ENCODE measurements around the gene FAM110A.
"Not testable (repeated sequence)": the region's sequence is repeated elsewhere in the genome, so short reads cannot be mapped to it uniquely, and the experiment has no call there.

FAM110A gene
- 11.1 to 14.3 reads per million in 2 donors for total RNA-seq

- DNase-seq, result peak; percentile 90
These were observed at the start of gene FAM110A for GRCh38 chr20:833450-834150. Gene FAM110A, plus strand, starts transcription at chr20:833715. Its CDS starts 11,090 bp downstream, at chr20:844805.

GRCh38 chr20:787825-788224 lies 45.7 kb upstream of the FAM110A start:
- no peak for DNase-seq

- DNase-seq, result no peak
These were observed 42.5 kb upstream of the FAM110A start for GRCh38 chr20:791056-791455.

DNA sequence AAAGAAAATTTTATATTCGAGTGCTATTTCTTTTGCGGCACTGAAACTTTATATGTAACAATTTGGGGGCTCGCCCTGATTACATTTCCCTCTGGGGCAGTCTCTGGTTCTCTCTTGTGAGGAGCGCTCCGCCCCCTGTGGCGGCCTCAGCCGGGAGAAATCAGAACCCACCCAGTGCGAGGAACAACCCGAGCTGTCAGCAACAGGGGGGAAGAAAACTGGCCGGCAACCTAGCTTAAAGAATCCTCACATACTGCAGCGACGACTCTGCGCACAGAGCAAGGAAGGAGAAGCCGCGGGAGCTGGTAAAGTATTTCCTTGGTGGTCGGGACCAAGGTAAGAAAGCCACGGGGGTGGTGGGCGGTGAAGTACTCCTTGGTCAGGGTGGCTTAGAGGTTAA lies 41.3 kb upstream of the FAM110A start:
- no peak for DNase-seq

GRCh38 chr20:796921-797320 lies 36.6 kb upstream of the FAM110A start:
- DNase-seq, result no peak

DNA sequence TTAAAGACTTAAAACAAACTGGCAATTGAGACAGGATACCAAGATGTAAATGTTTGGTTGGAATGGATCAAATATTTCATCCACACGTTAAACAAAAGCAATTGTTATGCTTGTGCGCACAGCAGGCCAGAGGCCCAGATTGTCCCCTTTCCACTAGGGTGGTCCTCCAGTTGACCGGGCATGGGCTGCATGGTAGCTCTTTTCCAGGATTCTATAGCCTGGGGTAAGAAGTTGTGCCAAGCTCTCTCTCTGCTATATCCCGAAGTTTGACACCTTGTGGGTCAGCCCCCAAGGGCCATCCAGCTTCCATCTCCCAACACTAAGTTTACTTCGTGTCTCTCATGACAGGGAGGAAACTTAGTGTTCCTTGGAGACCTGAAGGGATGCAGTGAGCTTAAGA lies 34.8 kb upstream of the FAM110A start:
- not testable (repeated sequence) for DNase-seq

DNA sequence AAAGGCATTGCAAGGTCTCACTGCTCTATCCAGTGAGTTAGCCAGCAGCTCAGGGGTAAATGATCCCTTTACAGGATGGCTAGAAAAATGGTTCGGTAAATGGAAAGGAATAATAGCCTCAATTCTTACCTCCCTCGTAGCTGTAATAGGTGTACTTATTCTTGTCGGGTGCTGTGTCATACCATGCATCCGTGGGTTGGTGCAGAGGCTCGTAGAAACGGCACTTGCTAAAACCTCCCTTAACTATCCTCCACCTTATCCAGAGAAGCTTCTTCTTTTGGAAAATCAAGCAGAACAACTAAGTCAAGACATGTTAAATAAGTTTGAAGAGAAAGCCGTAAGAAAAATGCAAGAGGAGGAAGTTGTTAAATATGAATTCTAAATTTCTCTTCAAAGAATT lies 33.5 kb upstream of the FAM110A start:
- DNase-seq, result not testable (repeated sequence)

DNA sequence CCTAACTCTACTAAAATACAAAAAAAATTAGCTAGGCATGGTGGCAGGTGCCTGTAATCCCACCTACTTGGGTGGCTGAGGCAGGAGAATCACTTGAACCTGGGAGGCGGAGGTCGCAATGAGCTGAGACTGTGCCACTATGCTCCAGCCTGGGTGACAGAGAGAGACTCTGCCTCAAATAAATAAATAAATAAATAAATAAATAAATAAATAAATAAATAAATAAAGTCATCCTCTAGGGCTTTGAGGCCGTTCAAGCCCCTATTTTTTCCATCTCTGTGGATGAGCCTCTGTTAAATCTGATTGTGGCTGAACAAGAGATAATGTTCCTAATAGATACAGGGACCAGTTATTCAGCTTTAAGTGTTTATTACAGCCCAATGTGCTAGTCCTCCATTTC lies 31.8 kb upstream of the FAM110A start:
- DNase-seq, result no peak

- DNase-seq, result no peak
These were observed 27.8 kb upstream of the FAM110A start for GRCh38 chr20:805713-806112.

- DNase-seq, result not testable (repeated sequence)
These were observed 21.6 kb upstream of the FAM110A start for GRCh38 chr20:811776-812434.

- not testable (repeated sequence) for DNase-seq
These were observed 21.1 kb upstream of the FAM110A start for GRCh38 chr20:812435-812814.

DNA sequence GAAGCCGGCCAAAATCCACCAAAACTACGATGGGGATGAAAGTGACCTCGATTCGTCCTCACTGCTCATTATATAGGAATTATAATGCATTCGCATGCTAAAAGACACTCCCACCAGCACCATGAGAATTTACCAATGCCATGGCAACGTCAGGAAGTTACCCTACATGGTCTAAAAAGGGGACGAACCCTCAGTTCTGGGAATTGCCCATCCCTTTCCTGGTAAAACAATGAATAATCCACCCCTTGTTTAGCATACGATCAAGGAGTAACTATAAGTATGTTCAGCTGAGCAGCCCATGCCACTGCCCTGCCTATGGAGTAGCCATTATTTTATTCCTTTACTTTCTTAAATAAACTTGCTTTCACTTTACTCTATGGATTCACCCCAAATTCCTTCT lies 20.1 kb upstream of the FAM110A start:
- DNase-seq, result no peak

GRCh38 chr20:815226-815625 lies 18.3 kb upstream of the FAM110A start:
- no peak for DNase-seq

- no peak for DNase-seq
These were observed 17.5 kb upstream of the FAM110A start for GRCh38 chr20:815914-816606.

- no peak for DNase-seq
These were observed 15.4 kb upstream of the FAM110A start for GRCh38 chr20:818001-818664.

DNA sequence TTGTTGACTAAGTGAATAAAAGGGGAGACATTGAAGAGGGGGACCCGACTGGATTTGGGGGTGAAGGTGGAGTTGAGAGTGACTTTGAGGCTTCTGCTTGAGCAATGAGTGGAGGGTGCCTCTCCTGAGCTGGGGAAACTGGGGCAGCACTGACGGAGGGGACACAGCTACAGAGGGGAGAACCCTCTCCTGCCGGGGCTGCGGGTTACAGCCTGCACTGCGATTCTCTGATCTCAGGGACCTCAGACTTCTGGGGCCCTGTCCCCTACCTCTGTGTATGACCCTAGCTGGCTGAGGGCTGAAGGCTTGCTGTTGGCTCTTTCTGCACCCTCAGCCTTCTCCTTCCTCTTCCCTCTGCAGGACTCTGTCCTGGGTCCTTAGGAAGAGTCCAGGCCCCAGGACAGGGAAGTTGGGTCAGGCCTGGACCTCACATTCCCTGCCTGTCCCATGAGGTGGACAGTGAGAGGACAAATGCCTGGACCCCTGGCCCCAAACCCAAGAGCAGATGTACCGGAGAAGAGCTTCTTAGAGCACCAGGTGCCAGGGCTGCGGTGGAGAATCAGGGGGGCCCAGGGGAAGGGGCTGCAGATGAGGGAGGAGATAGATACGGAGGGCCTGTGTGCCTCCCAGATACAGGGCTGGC lies 13.7 kb upstream of the FAM110A start:
- DNase-seq, result no peak

- no peak for DNase-seq
These were observed 13.1 kb upstream of the FAM110A start for GRCh38 chr20:820323-820953.

DNA sequence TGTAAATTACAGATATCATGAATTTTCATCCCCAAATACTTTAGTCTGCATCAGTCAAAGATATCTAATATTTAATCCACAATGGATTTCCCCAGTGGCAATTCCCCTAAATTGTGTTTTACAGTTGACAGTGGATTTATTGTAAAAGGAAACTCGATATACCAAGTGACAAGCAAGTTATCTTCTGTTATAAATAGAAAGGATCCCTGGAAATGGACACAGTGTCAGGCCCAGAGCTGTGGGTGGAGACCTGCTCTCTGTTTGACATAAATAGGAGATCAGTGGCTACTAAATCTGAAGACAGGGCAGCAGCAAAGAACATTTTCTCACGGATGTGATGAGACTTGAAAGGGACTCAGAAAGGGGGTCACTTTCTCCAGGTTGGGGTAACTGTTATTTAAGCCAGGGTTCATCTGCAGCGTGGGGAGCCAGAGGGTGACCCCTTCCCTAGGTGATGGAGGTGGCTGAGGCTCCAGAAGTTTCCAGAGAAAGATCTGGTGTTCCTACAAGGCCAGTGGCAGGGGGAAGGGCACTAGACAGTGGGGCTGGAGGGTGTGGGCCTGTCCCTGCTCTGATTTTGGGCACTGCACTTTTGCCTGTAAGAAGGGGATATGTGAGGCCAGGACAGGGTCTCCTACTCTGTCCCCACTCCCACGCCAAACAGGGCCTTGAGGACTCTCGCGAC lies 12.3 kb upstream of the FAM110A start:
- DNase-seq, result no peak

DNA sequence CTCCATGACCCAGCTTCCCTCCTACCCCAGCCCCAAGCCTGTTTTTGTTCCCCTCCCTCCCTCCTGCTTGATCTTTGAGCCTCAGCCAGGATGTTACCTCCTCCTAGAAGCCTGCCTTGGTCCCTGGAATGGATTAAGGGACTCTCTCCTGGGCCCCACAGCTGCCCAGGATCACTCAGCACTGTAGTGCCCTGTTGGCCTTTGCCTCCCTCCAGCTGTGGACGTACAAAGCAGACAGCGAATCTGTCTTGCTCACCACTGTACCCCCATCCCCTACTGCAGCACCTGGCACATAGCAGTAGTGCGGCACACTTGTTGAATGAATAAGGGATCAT lies 11.8 kb upstream of the FAM110A start:
- no peak for DNase-seq

GRCh38 chr20:822651-823573 lies 10.6 kb upstream of the FAM110A start:
- no peak for DNase-seq

DNA sequence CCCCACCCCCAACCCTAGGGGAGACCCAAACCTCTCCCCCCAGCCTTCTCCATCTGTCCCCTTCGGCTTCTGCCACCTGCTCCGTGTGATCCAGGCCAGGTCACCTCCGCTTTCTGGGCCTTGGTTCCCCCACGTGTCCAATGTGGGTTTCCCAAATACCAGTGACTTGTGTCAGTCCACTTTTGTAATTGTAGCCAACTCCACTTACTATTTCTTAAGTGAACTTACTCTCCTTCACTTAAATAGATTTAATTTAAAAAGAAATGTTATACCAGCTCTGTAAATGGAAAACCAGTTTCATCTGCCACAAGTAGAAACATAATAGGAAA lies 10.0 kb upstream of the FAM110A start:
- no peak for DNase-seq

Measured in activated gamma-delta T cell (primary cell).